ENCODE measurements around the gene EIF4G1. TPM values are rescaled to one million over a fixed set of nuclear protein-coding genes. Genes with fewer than 3 reads are reported as not detected.

The EIF4G1 gene
- total RNA-seq, 1 donor from 2014 or later: 403 TPM

DNA sequence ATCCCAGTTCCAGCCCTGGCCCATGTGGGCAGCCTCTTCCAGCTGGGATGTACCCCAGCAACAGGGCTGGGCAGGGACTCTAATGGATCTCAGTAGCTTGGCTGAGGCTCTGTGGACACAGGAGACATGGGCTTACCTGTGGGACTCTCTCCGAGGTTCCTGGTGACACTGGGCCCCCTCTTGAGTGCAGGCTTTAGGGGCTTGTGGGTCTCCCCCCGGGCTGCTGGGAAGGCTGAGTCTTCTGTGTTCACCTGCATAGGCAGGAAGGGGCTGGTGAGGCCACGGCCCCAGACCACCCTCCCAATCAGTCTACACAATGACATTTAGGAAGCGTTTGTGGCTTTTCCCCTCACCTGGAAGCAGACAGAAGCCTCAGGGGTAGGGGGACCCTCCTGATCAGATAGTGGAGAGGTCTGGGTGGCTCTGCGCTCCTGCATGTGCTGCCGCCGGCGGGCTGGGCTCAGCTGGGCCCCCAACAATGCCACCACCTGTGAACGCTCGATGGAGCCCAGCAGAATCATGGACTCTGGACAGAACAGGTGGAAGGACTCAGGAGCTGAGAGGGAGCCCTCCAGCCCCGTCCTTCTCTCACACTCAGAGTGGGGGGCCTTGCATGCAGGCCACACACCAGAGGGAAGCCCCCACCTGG is 38.6 kb downstream of the EIF4G1 start:
- Mint-ChIP-seq H3K36me3 (ENCODE audit: low read depth) (peaks cover 7% of the 10 kb centered on the region), H3K27me3 (ENCODE audit: low read depth) (no peaks in the 10 kb centered on the region), H3K9me3 (ENCODE audit: low read depth) (no peaks in the 10 kb centered on the region), H3K4me3 (ENCODE audit: unreplicated experiment) (no peak overlapping the region), H3K27ac (ENCODE audit: unreplicated experiment) (no peak overlapping the region), H3K4me1 (ENCODE audit: low read depth) (peaks cover under 1% of the 10 kb centered on the region)
- DNase-seq (ENCODE audit: low spot score): no peak
- TF ChIP-seq, protein P1, sequence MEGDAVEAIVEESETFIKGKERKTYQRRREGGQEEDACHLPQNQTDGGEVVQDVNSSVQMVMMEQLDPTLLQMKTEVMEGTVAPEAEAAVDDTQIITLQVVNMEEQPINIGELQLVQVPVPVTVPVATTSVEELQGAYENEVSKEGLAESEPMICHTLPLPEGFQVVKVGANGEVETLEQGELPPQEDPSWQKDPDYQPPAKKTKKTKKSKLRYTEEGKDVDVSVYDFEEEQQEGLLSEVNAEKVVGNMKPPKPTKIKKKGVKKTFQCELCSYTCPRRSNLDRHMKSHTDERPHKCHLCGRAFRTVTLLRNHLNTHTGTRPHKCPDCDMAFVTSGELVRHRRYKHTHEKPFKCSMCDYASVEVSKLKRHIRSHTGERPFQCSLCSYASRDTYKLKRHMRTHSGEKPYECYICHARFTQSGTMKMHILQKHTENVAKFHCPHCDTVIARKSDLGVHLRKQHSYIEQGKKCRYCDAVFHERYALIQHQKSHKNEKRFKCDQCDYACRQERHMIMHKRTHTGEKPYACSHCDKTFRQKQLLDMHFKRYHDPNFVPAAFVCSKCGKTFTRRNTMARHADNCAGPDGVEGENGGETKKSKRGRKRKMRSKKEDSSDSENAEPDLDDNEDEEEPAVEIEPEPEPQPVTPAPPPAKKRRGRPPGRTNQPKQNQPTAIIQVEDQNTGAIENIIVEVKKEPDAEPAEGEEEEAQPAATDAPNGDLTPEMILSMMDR (IDR thresholded peaks at IDR 0.05): no peak

DNA sequence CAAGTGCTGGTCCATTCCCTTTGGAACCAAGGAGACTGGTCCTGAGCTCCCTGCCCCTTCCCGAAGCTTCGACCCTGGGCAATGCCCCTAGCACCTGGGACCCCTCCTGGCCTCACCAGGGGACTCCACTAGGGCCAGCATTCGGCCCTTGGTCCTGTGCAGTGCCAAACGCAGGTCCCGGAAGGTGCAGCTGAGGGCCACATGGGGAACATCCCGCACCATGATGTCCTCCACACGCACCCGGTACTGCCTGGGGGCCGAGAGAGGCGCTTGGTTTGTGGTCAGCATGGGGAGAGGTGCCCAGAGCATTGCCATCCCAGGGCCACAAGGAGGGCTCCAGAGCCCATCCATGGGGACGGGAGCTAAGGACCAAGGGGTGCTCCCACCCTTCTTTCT is 39.1 kb downstream of the EIF4G1 start:
- TF ChIP-seq, protein P1 (IDR thresholded peaks at IDR 0.05): no peak
- DNase-seq (ENCODE audit: low spot score): no peak

DNA sequence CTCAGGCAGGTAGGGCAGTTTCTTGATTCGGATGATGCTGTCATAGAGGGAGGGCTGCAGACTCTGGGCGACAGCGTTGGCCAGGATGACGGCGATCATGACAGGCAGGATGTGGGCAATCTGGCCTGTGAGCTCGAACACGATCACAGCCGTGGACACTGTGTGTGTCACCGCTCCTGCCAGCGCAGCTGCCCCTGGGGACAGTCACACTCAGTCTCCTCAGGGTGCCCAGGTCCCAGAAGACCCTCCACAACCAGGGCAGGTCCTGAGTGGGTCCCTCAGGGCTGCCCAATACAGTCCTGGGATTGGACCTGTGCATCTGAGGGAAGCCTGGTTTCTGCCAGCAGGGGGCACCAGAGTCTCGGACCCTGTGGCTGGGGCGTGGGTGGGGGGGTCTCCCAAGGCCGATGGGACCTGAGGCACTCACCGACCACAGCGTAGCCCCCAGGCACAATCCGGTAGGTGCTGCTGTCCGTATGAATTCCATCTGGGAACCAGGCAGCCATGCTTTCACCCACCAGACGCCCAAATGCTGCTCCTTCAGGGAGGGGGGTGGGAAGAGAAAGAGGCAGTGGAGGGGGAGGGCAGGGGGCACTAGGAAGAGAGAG is 39.8 kb downstream of the EIF4G1 start:
- H3K27ac Mint-ChIP-seq (ENCODE audit: unreplicated experiment): no peak overlapping the region
- no peaks in the 10 kb centered on the region for H3K9me3 Mint-ChIP-seq (ENCODE audit: low read depth)
- TF ChIP-seq, protein P1 (IDR thresholded peaks at IDR 0.05): peak; percentile 83
- no peak for DNase-seq (ENCODE audit: low spot score)
- no peaks in the 10 kb centered on the region for H3K4me1 Mint-ChIP-seq (ENCODE audit: low read depth)
- H3K4me3 Mint-ChIP-seq (ENCODE audit: unreplicated experiment): no peak overlapping the region
- peaks cover 9% of the 10 kb centered on the region for H3K36me3 Mint-ChIP-seq (ENCODE audit: low read depth)
- no peaks in the 10 kb centered on the region for H3K27me3 Mint-ChIP-seq (ENCODE audit: low read depth)

More for the DNA sequence above, 39.1 kb downstream of the EIF4G1 start:
- Mint-ChIP-seq H3K9me3 (ENCODE audit: low read depth) (no peaks in the 10 kb centered on the region), H3K36me3 (ENCODE audit: low read depth) (peaks cover 9% of the 10 kb centered on the region), H3K4me1 (ENCODE audit: low read depth) (no peaks in the 10 kb centered on the region), H3K27ac (ENCODE audit: unreplicated experiment) (no peak overlapping the region), H3K27me3 (ENCODE audit: low read depth) (no peaks in the 10 kb centered on the region), H3K4me3 (ENCODE audit: unreplicated experiment) (no peak overlapping the region)

DNA sequence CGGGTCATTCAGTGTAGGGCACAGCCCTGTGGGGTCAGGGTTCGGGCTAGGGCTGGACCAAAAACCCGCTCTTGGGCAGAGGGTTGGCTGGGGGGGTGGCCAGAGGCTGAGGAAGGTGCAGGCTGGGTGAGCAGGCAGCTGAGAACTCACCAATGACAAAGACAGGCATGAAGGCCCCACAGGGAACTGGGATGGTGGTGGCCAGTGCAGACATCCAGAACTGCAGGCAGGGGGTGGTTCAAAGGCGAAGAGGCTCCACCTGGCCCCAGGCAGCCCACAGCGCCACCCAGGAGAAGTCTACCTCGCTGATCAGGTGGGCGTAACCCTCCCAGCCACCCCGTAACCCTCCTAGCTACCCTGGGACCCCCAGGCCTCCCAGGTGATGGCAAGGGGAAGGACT is 40.3 kb downstream of the EIF4G1 start:
- H3K36me3 Mint-ChIP-seq (ENCODE audit: low read depth): peaks cover 9% of the 10 kb centered on the region
- no peaks in the 10 kb centered on the region for H3K4me1 Mint-ChIP-seq (ENCODE audit: low read depth)
- no peak overlapping the region for H3K27ac Mint-ChIP-seq (ENCODE audit: unreplicated experiment)
- no peaks in the 10 kb centered on the region for H3K27me3 Mint-ChIP-seq (ENCODE audit: low read depth)
- no peak for DNase-seq (ENCODE audit: low spot score)
- no peaks in the 10 kb centered on the region for H3K9me3 Mint-ChIP-seq (ENCODE audit: low read depth)
- TF ChIP-seq, protein P1 (IDR thresholded peaks at IDR 0.05): no peak
- H3K4me3 Mint-ChIP-seq (ENCODE audit: unreplicated experiment): no peak overlapping the region

DNA sequence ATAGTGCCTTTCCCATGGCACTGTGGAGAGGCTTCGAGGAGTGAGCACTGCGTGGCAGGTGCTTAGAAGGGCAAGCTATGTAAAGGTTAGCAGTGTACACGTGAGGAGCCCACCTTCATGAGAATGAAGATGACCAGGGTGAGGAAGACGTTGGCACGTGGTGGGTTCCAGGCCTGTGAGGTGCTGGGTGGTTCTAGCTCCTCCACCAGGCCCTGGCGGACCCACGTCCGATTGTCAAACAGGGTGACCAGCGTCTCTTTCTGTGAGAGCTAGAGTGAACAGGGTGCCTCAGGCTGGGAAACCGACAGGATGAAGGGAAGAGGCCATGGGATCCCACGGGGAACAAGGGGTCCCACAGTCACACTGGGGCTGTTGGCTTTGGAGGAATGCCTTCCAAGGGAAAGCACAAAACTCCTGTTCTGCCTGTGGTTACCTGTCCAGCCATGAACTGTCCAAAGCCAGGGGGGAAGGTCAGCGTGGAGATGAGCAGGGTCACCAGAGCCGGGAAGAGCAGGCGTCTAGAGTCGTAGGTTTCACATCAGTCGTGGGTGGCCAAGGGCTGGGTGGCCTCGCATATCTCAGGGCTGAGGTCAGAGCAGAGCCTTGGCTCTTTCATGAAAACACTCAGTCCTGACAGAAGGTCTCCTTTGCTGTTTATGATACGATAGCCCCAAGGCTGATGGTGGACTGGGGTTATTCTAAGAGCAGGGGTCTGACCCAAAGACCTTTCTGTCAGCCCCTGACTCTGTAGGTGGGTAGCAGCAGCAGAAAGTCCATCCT is 41.0 kb downstream of the EIF4G1 start:
- H3K4me3 Mint-ChIP-seq (ENCODE audit: unreplicated experiment): no peak overlapping the region
- no peaks in the 10 kb centered on the region for H3K27me3 Mint-ChIP-seq (ENCODE audit: low read depth)
- H3K4me1 Mint-ChIP-seq (ENCODE audit: low read depth): peaks cover 7% of the 10 kb centered on the region
- H3K36me3 Mint-ChIP-seq (ENCODE audit: low read depth): peaks cover 9% of the 10 kb centered on the region
- no peaks in the 10 kb centered on the region for H3K9me3 Mint-ChIP-seq (ENCODE audit: low read depth)
- DNase-seq (ENCODE audit: low spot score): no peak
- H3K27ac Mint-ChIP-seq (ENCODE audit: unreplicated experiment): no peak overlapping the region
- TF ChIP-seq, protein P1 (IDR thresholded peaks at IDR 0.05): no peak
